Measurements from ENCODE around the gene VAV1. TPM values are rescaled to one million over a fixed set of nuclear protein-coding genes. Genes with fewer than 3 reads are reported as not detected.
"Not testable (repeated sequence)": the region's sequence is repeated elsewhere in the genome, so short reads cannot be mapped to it uniquely, and the experiment has no call there.

The VAV1 gene
- total and polyA plus RNA-seq, 2 donors = 3.0 to 4.4 TPM

GRCh38 chr19:6754653-6755463 is 17.6 kb upstream of the VAV1 start:
- Histone ChIP-seq H3K27ac (ENCODE audit: low read depth) (no peak overlapping the region), H3K4me3 (ENCODE audit: low read depth, low read length) (no peak overlapping the region), H3K4me1 (ENCODE audit: insufficient read depth) (no peaks in the 10 kb centered on the region), H3K36me3 (ENCODE audit: insufficient read depth) (no peaks in the 10 kb centered on the region)
- WGBS = 89% methylated on average over 23 of the region's 23 CpGs
- DNase-seq (ENCODE audit: extremely low spot score) = no peak

GRCh38 chr19:6760606-6761005 is 11.9 kb upstream of the VAV1 start:
- H3K4me1 ChIP-seq (ENCODE audit: insufficient read depth) = no peaks in the 10 kb centered on the region
- no peak for DNase-seq (ENCODE audit: extremely low spot score)
- 93% methylated on average over 17 of the region's 17 CpGs for WGBS
- no peaks in the 10 kb centered on the region for H3K36me3 ChIP-seq (ENCODE audit: insufficient read depth)
- no peak overlapping the region for H3K27ac ChIP-seq (ENCODE audit: low read depth)
- H3K4me3 ChIP-seq (ENCODE audit: low read depth, low read length) = no peak overlapping the region

- no peak overlapping the region for H3K4me3 ChIP-seq (ENCODE audit: low read depth, low read length)
- DNase-seq (ENCODE audit: extremely low spot score) = no peak
- no peaks in the 10 kb centered on the region for H3K36me3 ChIP-seq (ENCODE audit: insufficient read depth)
- no peak overlapping the region for H3K27ac ChIP-seq (ENCODE audit: low read depth)
- no peaks in the 10 kb centered on the region for H3K4me1 ChIP-seq (ENCODE audit: insufficient read depth)
- WGBS = 74% methylated on average over 4 of the region's 4 CpGs
Measured at GRCh38 chr19:6761053-6761676, 11.3 kb upstream of the VAV1 start.

- not testable (repeated sequence) for H3K27ac ChIP-seq (ENCODE audit: low read depth); H3K4me3 ChIP-seq (ENCODE audit: low read depth, low read length); H3K4me1 ChIP-seq (ENCODE audit: insufficient read depth); H3K36me3 ChIP-seq (ENCODE audit: insufficient read depth); DNase-seq (ENCODE audit: extremely low spot score)
- 83% methylated on average over 8 of the region's 8 CpGs for WGBS
Measured at GRCh38 chr19:6762253-6762797, 10.2 kb upstream of the VAV1 start.

GRCh38 chr19:6765738-6766356 is 6.7 kb upstream of the VAV1 start:
- DNase-seq (ENCODE audit: extremely low spot score) = peak; percentile 81
- H3K4me1 ChIP-seq (ENCODE audit: insufficient read depth) = no peaks in the 10 kb centered on the region
- H3K36me3 ChIP-seq (ENCODE audit: insufficient read depth) = no peaks in the 10 kb centered on the region
- H3K4me3 ChIP-seq (ENCODE audit: low read depth, low read length) = no peak overlapping the region
- WGBS = 26% methylated on average over 8 of the region's 8 CpGs
- no peak overlapping the region for H3K27ac ChIP-seq (ENCODE audit: low read depth)

- H3K27ac ChIP-seq (ENCODE audit: low read depth) = peak overlapping the region; percentile 7
- H3K4me1 ChIP-seq (ENCODE audit: insufficient read depth) = no peaks in the 10 kb centered on the region
- H3K36me3 ChIP-seq (ENCODE audit: insufficient read depth) = no peaks in the 10 kb centered on the region
- peak overlapping the region; percentile 14 for H3K4me3 ChIP-seq (ENCODE audit: low read depth, low read length)
- WGBS = 23% methylated on average over 16 of the region's 16 CpGs
- DNase-seq (ENCODE audit: extremely low spot score) = no peak
Measured at GRCh38 chr19:6766357-6767080, 6.0 kb upstream of the VAV1 start.

GRCh38 chr19:6767081-6767356 is 5.5 kb upstream of the VAV1 start:
- H3K4me1 ChIP-seq (ENCODE audit: insufficient read depth) = no peaks in the 10 kb centered on the region
- H3K36me3 ChIP-seq (ENCODE audit: insufficient read depth) = no peaks in the 10 kb centered on the region
- no peak for DNase-seq (ENCODE audit: extremely low spot score)
- peak overlapping the region; percentile 7 for H3K27ac ChIP-seq (ENCODE audit: low read depth)
- peak overlapping the region; percentile 30 for H3K4me3 ChIP-seq (ENCODE audit: low read depth, low read length)
- WGBS = 4% methylated on average over 15 of the region's 15 CpGs

GRCh38 chr19:6767357-6768235 is 4.9 kb upstream of the VAV1 start, which contains the start of gene SH2D3A:
Gene SH2D3A, minus strand, starts transcription at chr19:6767435. Its CDS starts 3,687 bp downstream, at chr19:6763748.
- 2% methylated on average over 47 of the region's 47 CpGs for WGBS
- Histone ChIP-seq H3K4me1 (ENCODE audit: insufficient read depth) (no peaks in the 10 kb centered on the region), H3K27ac (ENCODE audit: low read depth) (peak within 1 kb of the TSS; percentile 7), H3K36me3 (ENCODE audit: insufficient read depth) (no peaks in the 10 kb centered on the region), H3K4me3 (ENCODE audit: low read depth, low read length) (peak within 1 kb of the TSS; percentile 30)
- DNase-seq (ENCODE audit: extremely low spot score) = peak; percentile 84

GRCh38 chr19:6768236-6768785 is 4.2 kb upstream of the VAV1 start:
- no peaks in the 10 kb centered on the region for H3K36me3 ChIP-seq (ENCODE audit: insufficient read depth)
- no peak for DNase-seq (ENCODE audit: extremely low spot score)
- no peak overlapping the region for H3K4me3 ChIP-seq (ENCODE audit: low read depth, low read length)
- H3K4me1 ChIP-seq (ENCODE audit: insufficient read depth) = no peaks in the 10 kb centered on the region
- WGBS = 58% methylated on average over 8 of the region's 8 CpGs
- no peak overlapping the region for H3K27ac ChIP-seq (ENCODE audit: low read depth)

GRCh38 chr19:6769006-6769619 is 3.4 kb upstream of the VAV1 start:
- DNase-seq (ENCODE audit: extremely low spot score) = no peak
- Histone ChIP-seq H3K4me1 (ENCODE audit: insufficient read depth) (no peaks in the 10 kb centered on the region), H3K4me3 (ENCODE audit: low read depth, low read length) (no peak overlapping the region), H3K36me3 (ENCODE audit: insufficient read depth) (no peaks in the 10 kb centered on the region), H3K27ac (ENCODE audit: low read depth) (no peak overlapping the region)
- WGBS = 60% methylated on average over 11 of the region's 11 CpGs

- DNase-seq (ENCODE audit: extremely low spot score); H3K4me3 ChIP-seq (ENCODE audit: low read depth, low read length); H3K4me1 ChIP-seq (ENCODE audit: insufficient read depth); H3K27ac ChIP-seq (ENCODE audit: low read depth); H3K36me3 ChIP-seq (ENCODE audit: insufficient read depth): not testable (repeated sequence)
- WGBS = 86% methylated on average over 7 of the region's 7 CpGs
Measured at GRCh38 chr19:6771648-6772027, 870 bp upstream of the VAV1 start.

GRCh38 chr19:6772866-6773322 is 386 bp downstream of the VAV1 start:
- DNase-seq (ENCODE audit: extremely low spot score) = no peak
- H3K36me3 ChIP-seq (ENCODE audit: insufficient read depth) = no peaks in the 10 kb centered on the region
- peak overlapping the region; percentile 35 for H3K27ac ChIP-seq (ENCODE audit: low read depth)
- peak overlapping the region; percentile 39 for H3K4me3 ChIP-seq (ENCODE audit: low read depth, low read length)
- 59% methylated on average over 14 of the region's 14 CpGs for WGBS
- no peaks in the 10 kb centered on the region for H3K4me1 ChIP-seq (ENCODE audit: insufficient read depth)
